GM23248 (cell line): ENCODE measurements around the gene THSD4.

Source experiments
- EZH2 ChIP-seq: fragments of 200-600 bp; sonication (generic); IDR thresholded peaks from 2 replicates; pipeline ENCODE4 v1.6.1; 2018; ENCODE audit warnings: antibody characterized with exemption, mild to moderate bottlenecking; ENCODE audit not compliant: insufficient read depth, poor library complexity, severe bottlenecking
- EZH2phosphoT487 ChIP-seq: fragments of 200-600 bp; sonication (generic); IDR thresholded peaks from 2 replicates; pipeline ENCODE4 v1.6.1; 2018; ENCODE audit warnings: antibody characterized with exemption, moderate library complexity, mild to moderate bottlenecking, low read depth; ENCODE audit not compliant: insufficient read depth

- no peak for TF ChIP-seq EZH2phosphoT487
- no peak for TF ChIP-seq EZH2
Measured at GRCh38 chr15:71259866-71260265, 144.6 kb downstream of the THSD4 start.
